ENCODE measurements around the gene RMND5B.

- TF ChIP-seq, protein P1, sequence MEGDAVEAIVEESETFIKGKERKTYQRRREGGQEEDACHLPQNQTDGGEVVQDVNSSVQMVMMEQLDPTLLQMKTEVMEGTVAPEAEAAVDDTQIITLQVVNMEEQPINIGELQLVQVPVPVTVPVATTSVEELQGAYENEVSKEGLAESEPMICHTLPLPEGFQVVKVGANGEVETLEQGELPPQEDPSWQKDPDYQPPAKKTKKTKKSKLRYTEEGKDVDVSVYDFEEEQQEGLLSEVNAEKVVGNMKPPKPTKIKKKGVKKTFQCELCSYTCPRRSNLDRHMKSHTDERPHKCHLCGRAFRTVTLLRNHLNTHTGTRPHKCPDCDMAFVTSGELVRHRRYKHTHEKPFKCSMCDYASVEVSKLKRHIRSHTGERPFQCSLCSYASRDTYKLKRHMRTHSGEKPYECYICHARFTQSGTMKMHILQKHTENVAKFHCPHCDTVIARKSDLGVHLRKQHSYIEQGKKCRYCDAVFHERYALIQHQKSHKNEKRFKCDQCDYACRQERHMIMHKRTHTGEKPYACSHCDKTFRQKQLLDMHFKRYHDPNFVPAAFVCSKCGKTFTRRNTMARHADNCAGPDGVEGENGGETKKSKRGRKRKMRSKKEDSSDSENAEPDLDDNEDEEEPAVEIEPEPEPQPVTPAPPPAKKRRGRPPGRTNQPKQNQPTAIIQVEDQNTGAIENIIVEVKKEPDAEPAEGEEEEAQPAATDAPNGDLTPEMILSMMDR (conservative IDR thresholded peaks at IDR 0.05), result no peak
- TF ChIP-seq ZFX (IDR thresholded peaks at IDR 0.05), result no peak
Measured at GRCh38 chr5:178106086-178106485, 24.7 kb upstream of the RMND5B start.
